Aorta (tissue), 5 donors: ENCODE results near the gene CLEC16A. TPM values are rescaled to one million over a fixed set of nuclear protein-coding genes. Genes with fewer than 3 reads are reported as not detected.

ENCODE experiments used
- ATAC-seq: fragments of 200-7000 bp; cut with Tn5 transposase; one replicate; pipeline ENCODE4 v1.9.1; 2022; ENCODE audit warnings: moderate library complexity; ENCODE audit not compliant: low FRiP score
- DNase-seq, 2 donors: peaks; one replicate each; pipeline ENCODE4 v3.0.0-alpha.2; 2020
- H3K27ac ChIP-seq, 2 donors: one replicate each; pipeline ENCODE4 v1.5.1; 2013; ENCODE audit warnings: low read length in 2 of 2, mild to moderate bottlenecking in 2 of 2, moderate library complexity in 2 of 2, control low read depth in 1 of 2, inconsistent platforms in 1 of 2, low read depth in 1 of 2
- H3K27me3 ChIP-seq, 2 donors: one replicate each; pipeline ENCODE4 v1.6.1; 2013; ENCODE audit warnings: control low read depth in 1 of 2, low read length in 1 of 2, mild to moderate bottlenecking in 1 of 2, moderate library complexity in 1 of 2; ENCODE audit not compliant: insufficient read depth in 2 of 2, control insufficient read depth in 1 of 2
- H3K36me3 ChIP-seq, 2 donors: one replicate each; pipeline ENCODE4 v1.6.1; 2013; ENCODE audit warnings: control low read depth in 1 of 2, low read length in 1 of 2, mild to moderate bottlenecking in 1 of 2; ENCODE audit not compliant: insufficient read depth in 2 of 2, control insufficient read depth in 1 of 2
- H3K4me1 ChIP-seq, 2 donors: one replicate each; pipeline ENCODE4 v1.6.1; 2013; ENCODE audit warnings: low read length in 2 of 2, control low read depth in 1 of 2, mild to moderate bottlenecking in 1 of 2, moderate library complexity in 1 of 2; ENCODE audit not compliant: insufficient read depth in 2 of 2, control insufficient read depth in 1 of 2
- H3K4me3 ChIP-seq, 2 donors: one replicate each; pipeline ENCODE4 v1.5.1; 2013; ENCODE audit warnings: low read length in 2 of 2, control low read depth in 1 of 2, mild to moderate bottlenecking in 1 of 2
- H3K9me3 ChIP-seq: one replicate; pipeline ENCODE4 v1.6.1; 2013; ENCODE audit warnings: mild to moderate bottlenecking, low read length; ENCODE audit not compliant: control insufficient read depth
- WGBS, 2 donors: extraction: QIAGEN DNeasy Blood & Tissue Kit; methylation state at CpG; one replicate each; pipeline ENCODE4 v1.1.7; 2013; 5-methylcytosine and 5-hydroxymethylcytosine counted together
- intact Hi-C, 2 donors: fragments of 100-400 bp; cut with DNase I; formaldehyde crosslinking; loops; one replicate each; pipeline versions ENCODE4 v1.14.2 to v1.15.0; 2022
- polyA plus RNA-seq, 2 donors: library from polyadenylated mRNA; stranded (reverse); fragments of 200-250 nt; gene quantifications; one replicate each; pipeline ENCODE4 v1.2.3, GENCODE V29; 2013
- total RNA-seq, 2 donors: library from RNA; stranded (reverse); fragmentation: NEBNext Ultra II Directional; extraction: Animal tissue kit (Norgen Biotek cat#: 25700); gene quantifications; one replicate each; pipeline ENCODE4 v1.2.1, GENCODE V29; 2021
- donor health status: healthy with polysubstance abuse.
- donor health status: Bipolar disorder and iron deficiency.
- donor health status: DM: no; HTN: no; CAD: no.
- donor health status: DM: no; HTN: no; CAD: no.
- donor health status: DM: yes; HTN: yes; CAD: no.

Gene CLEC16A
- total and polyA plus RNA-seq, 4 donors: 5.9 to 28.8 (median 19.0) TPM

- Histone ChIP-seq H3K4me1 (no peaks in the 10 kb centered on the region), H3K9me3 (no peaks in the 10 kb centered on the region), H3K4me3 (no peak overlapping the region), H3K27ac (no peak overlapping the region), H3K27me3 (no peaks in the 10 kb centered on the region), H3K36me3 (no peaks in the 10 kb centered on the region)
- intact Hi-C loops: no loop called here
- no peak for ATAC-seq
- no peak for DNase-seq
- WGBS, 2 donors: 91 to 93% methylated on average over 21 of the region's 21 CpGs
These were observed 36.7 kb upstream of the CLEC16A start for GRCh38 chr16:10907757-10908045.

- no peaks in the 10 kb centered on the region for H3K36me3 ChIP-seq
- no peaks in the 10 kb centered on the region for H3K27me3 ChIP-seq
- no peaks in the 10 kb centered on the region for H3K4me1 ChIP-seq
- no peaks in the 10 kb centered on the region for H3K9me3 ChIP-seq
- intact Hi-C loops: loop anchor here in 1 of 2 donors (2.0 to 5.0 kb wide), 2 partner anchors 44 to 389 kb away; no protein-coding TSS in a partner anchor
- no peak overlapping the region for H3K27ac ChIP-seq
- H3K4me3 ChIP-seq: no peak overlapping the region
- DNase-seq: no peak
- ATAC-seq: no peak
These were observed 33.1 kb upstream of the CLEC16A start for GRCh38 chr16:10911267-10911666.

- Histone ChIP-seq H3K27ac (no peak overlapping the region), H3K36me3 (no peaks in the 10 kb centered on the region), H3K4me3 (no peak overlapping the region), H3K4me1 (no peaks in the 10 kb centered on the region), H3K9me3 (no peaks in the 10 kb centered on the region), H3K27me3 (no peaks in the 10 kb centered on the region)
- ATAC-seq (no peak), DNase-seq (no peak)
- intact Hi-C loops: loop anchor here (5.0 kb wide), 3 partner anchors 89 to 404 kb away; no protein-coding TSS in a partner anchor
- 67% methylated on average over 3 of the region's 3 CpGs for WGBS, 2 donors
These were observed 27.8 kb upstream of the CLEC16A start for GRCh38 chr16:10916534-10916933.

- ATAC-seq (peak; percentile 94), DNase-seq (peak; percentile 96 to 97)
- H3K4me1 ChIP-seq: no peaks in the 10 kb centered on the region
- no peak overlapping the region for H3K4me3 ChIP-seq
- intact Hi-C loops: loop anchor here (2.0 to 5.0 kb wide), 5 partner anchors 90 to 406 kb away; no protein-coding TSS in a partner anchor
- no peaks in the 10 kb centered on the region for H3K36me3 ChIP-seq
- no peaks in the 10 kb centered on the region for H3K9me3 ChIP-seq
- no peak overlapping the region for H3K27ac ChIP-seq
- WGBS, 2 donors: 42 to 48% methylated on average over 20 to 21 of the region's 21 CpGs
- H3K27me3 ChIP-seq: no peaks in the 10 kb centered on the region
These were observed 25.9 kb upstream of the CLEC16A start for GRCh38 chr16:10918294-10919002.

GRCh38 chr16:10919003-10919351 lies 25.4 kb upstream of the CLEC16A start:
- intact Hi-C loops: loop anchor here (2.0 to 5.0 kb wide), 5 partner anchors 90 to 407 kb away; no protein-coding TSS in a partner anchor
- ATAC-seq: no peak
- H3K27me3 ChIP-seq: no peaks in the 10 kb centered on the region
- H3K4me3 ChIP-seq: no peak overlapping the region
- no peak for DNase-seq
- no peak overlapping the region for H3K27ac ChIP-seq
- WGBS, 2 donors: 42 to 48% methylated on average over 7 of the region's 7 CpGs
- H3K9me3 ChIP-seq: no peaks in the 10 kb centered on the region
- no peaks in the 10 kb centered on the region for H3K4me1 ChIP-seq
- no peaks in the 10 kb centered on the region for H3K36me3 ChIP-seq

GRCh38 chr16:10920726-10921427 lies 23.5 kb upstream of the CLEC16A start:
- Histone ChIP-seq H3K4me1 (no peaks in the 10 kb centered on the region), H3K4me3 (no peak overlapping the region), H3K27ac (peak overlapping the region in 1 of 2 donors; percentile 22), H3K9me3 (no peaks in the 10 kb centered on the region), H3K36me3 (peaks cover 0 to 1% of the 10 kb centered on the region in 2 donors), H3K27me3 (no peaks in the 10 kb centered on the region)
- 57 to 64% methylated on average over 15 of the region's 15 CpGs for WGBS, 2 donors
- intact Hi-C loops: loop anchor here in 1 of 2 donors (5.0 kb wide), 1 partner anchor 179 kb away; the partner anchor contains the start of gene NUBP1
- DNase-seq: no peak
- ATAC-seq: no peak

- peak overlapping the region; percentile 57 to 88 for H3K27ac ChIP-seq
- no peaks in the 10 kb centered on the region for H3K27me3 ChIP-seq
- no peak overlapping the region for H3K4me3 ChIP-seq
- peaks cover 0 to 2% of the 10 kb centered on the region in 2 donors for H3K36me3 ChIP-seq
- intact Hi-C loops: loop anchor here in 1 of 2 donors (5.0 kb wide), 1 partner anchor 179 kb away; the partner anchor contains the start of gene NUBP1
- no peaks in the 10 kb centered on the region for H3K9me3 ChIP-seq
- 12 to 19% methylated on average over 10 of the region's 10 CpGs for WGBS, 2 donors
- no peaks in the 10 kb centered on the region for H3K4me1 ChIP-seq
- ATAC-seq: no peak
- DNase-seq: no peak
These were observed 22.6 kb upstream of the CLEC16A start for GRCh38 chr16:10921536-10922327.

GRCh38 chr16:10922328-10923145 lies 21.8 kb upstream of the CLEC16A start:
- H3K36me3 ChIP-seq: peaks cover 0 to 2% of the 10 kb centered on the region in 2 donors
- DNase-seq (peak; percentile 87 to 93), ATAC-seq (no peak)
- no peak overlapping the region for H3K4me3 ChIP-seq
- peak overlapping the region; percentile 57 to 88 for H3K27ac ChIP-seq
- no peaks in the 10 kb centered on the region for H3K4me1 ChIP-seq
- no peaks in the 10 kb centered on the region for H3K27me3 ChIP-seq
- H3K9me3 ChIP-seq: no peaks in the 10 kb centered on the region
- WGBS, 2 donors: 36 to 37% methylated on average over 14 of the region's 14 CpGs
- intact Hi-C loops: loop anchor here in 1 of 2 donors (5.0 kb wide), 1 partner anchor 180 kb away; the partner anchor contains the start of gene NUBP1
